CD14-positive monocyte (primary cell): Measurements from ENCODE around the gene BAIAP2L1. TPM values are rescaled to one million over a fixed set of nuclear protein-coding genes. Genes with fewer than 3 reads are reported as not detected.
A peak's percentile ranks its signal among the peaks of the same experiment; 100 is the strongest.

ENCODE experiments used
- DNase-seq, 3 donors: peaks; one replicate each; pipeline ENCODE4 v3.0.0-alpha.2; 2011 to 2022
- H2AFZ ChIP-seq: 2 replicates; pipeline ENCODE4 v1.6.0; 2012; ENCODE audit warnings: mild to moderate bottlenecking, low read depth, low read length, inconsistent platforms; ENCODE audit not compliant: insufficient read depth, poor library complexity, severe bottlenecking
- H3K27ac ChIP-seq, 2 donors: 1 replicate in 1 of 2; 2 replicates in 1 of 2; pipeline ENCODE4 v1.5.1; 2012 to 2013; ENCODE audit warnings: low read length in 2 of 2, control low read depth in 1 of 2, inconsistent platforms in 1 of 2, low read depth in 1 of 2, mild to moderate bottlenecking in 1 of 2
- H3K27me3 ChIP-seq, 2 donors: one replicate each; pipeline versions ENCODE4 v1.6.0 to v1.6.1; 2011 to 2013; ENCODE audit warnings: low read length in 2 of 2; ENCODE audit not compliant: control insufficient read depth in 2 of 2, insufficient read depth in 2 of 2
- H3K36me3 ChIP-seq, 2 donors: replicated peaks in 1 of 2; 1 replicate in 1 of 2; 2 replicates in 1 of 2; pipeline versions ENCODE4 v1.5.1 to v1.6.1; 2012 to 2013; ENCODE audit warnings: low read length in 2 of 2, control low read depth in 1 of 2, inconsistent platforms in 1 of 2, mild to moderate bottlenecking in 1 of 2; ENCODE audit not compliant: insufficient read depth in 2 of 2, control insufficient read depth in 1 of 2
- H3K4me1 ChIP-seq, 2 donors: 1 replicate in 1 of 2; 2 replicates in 1 of 2; pipeline versions ENCODE4 v1.5.1 to v1.6.1; 2012 to 2013; ENCODE audit warnings: low read length in 2 of 2, control low read depth in 1 of 2, inconsistent platforms in 1 of 2, mild to moderate bottlenecking in 1 of 2, moderate library complexity in 1 of 2; ENCODE audit not compliant: insufficient read depth in 2 of 2, control insufficient read depth in 1 of 2
- H3K4me2 ChIP-seq: replicated peaks from 2 replicates; pipeline ENCODE3; 2012; ENCODE audit warnings: low read length, moderate library complexity, mild to moderate bottlenecking; ENCODE audit not compliant: poor library complexity, severe bottlenecking; ENCODE audit errors: extremely low read depth
- H3K4me3 ChIP-seq, 3 experiments: fragments of 200-600 bp in 1 of 3; sonication (generic) in 1 of 3; replicated peaks in 1 of 3; 1 replicate in 2 of 3; 2 replicates in 1 of 3; pipeline ENCODE4 v1.5.1; 2011 to 2013; ENCODE audit warnings: low read length in 3 of 3, mild to moderate bottlenecking in 3 of 3, control low read depth in 2 of 3, low read depth in 2 of 3, inconsistent platforms in 1 of 3, moderate library complexity in 1 of 3
- H3K79me2 ChIP-seq: 2 replicates; pipeline ENCODE4 v1.6.0; 2012; ENCODE audit warnings: mild to moderate bottlenecking, control low read depth, inconsistent platforms, low read length, moderate library complexity; ENCODE audit not compliant: insufficient read depth
- H3K9ac ChIP-seq: 2 replicates; pipeline ENCODE4 v1.6.0; 2017; ENCODE audit warnings: low read length, mild to moderate bottlenecking; ENCODE audit not compliant: insufficient read depth, poor library complexity, severe bottlenecking
- H3K9me3 ChIP-seq, 2 donors: replicated peaks in 1 of 2; 1 replicate in 1 of 2; 2 replicates in 1 of 2; pipeline versions ENCODE4 v1.5.1 to v1.6.1; 2012 to 2013; ENCODE audit warnings: low read length in 2 of 2, control low read depth in 1 of 2; ENCODE audit not compliant: control insufficient read depth in 1 of 2, insufficient read depth in 1 of 2
- H4K20me1 ChIP-seq: 2 replicates; pipeline ENCODE4 v1.6.0; 2012; ENCODE audit warnings: mild to moderate bottlenecking, low read length, control low read depth, moderate library complexity; ENCODE audit not compliant: insufficient read depth
- H3K27ac Mint-ChIP-seq, 7 donors: one replicate each; pipeline ENCODE4 v1.8.0; 2020; ENCODE audit warnings: mild to moderate bottlenecking in 7 of 7, mixed read lengths in 7 of 7, moderate library complexity in 6 of 7, inconsistent platforms in 2 of 7
- H3K27me3 Mint-ChIP-seq, 3 donors: one replicate each; pipeline ENCODE4 v1.8.0; 2021 to 2022; ENCODE audit warnings: low read depth in 3 of 3, mild to moderate bottlenecking in 3 of 3, mixed read lengths in 3 of 3, moderate library complexity in 3 of 3, inconsistent platforms in 1 of 3
- H3K36me3 Mint-ChIP-seq, 2 donors: one replicate each; pipeline ENCODE4 v1.8.0; 2020; ENCODE audit warnings: mixed read lengths in 2 of 2, inconsistent platforms in 1 of 2, mild to moderate bottlenecking in 1 of 2
- H3K4me1 Mint-ChIP-seq: one replicate; pipeline ENCODE4 v1.8.0; 2020; ENCODE audit warnings: mild to moderate bottlenecking, mixed read lengths
- H3K4me3 Mint-ChIP-seq, 2 donors: one replicate each; pipeline ENCODE4 v1.8.0; 2020; ENCODE audit warnings: mild to moderate bottlenecking in 2 of 2, mixed read lengths in 2 of 2, moderate library complexity in 1 of 2
- H3K9me3 Mint-ChIP-seq, 7 donors: one replicate each; pipeline ENCODE4 v1.8.0; 2020 to 2022; ENCODE audit warnings: mixed read lengths in 7 of 7, mild to moderate bottlenecking in 6 of 7, moderate library complexity in 6 of 7, inconsistent platforms in 2 of 7
- WGBS: methylation state at CpG from one replicate; pipeline ENCODE4 v1.1.5; 2013; ENCODE audit warnings: missing lambda C conversion rate; ENCODE audit not compliant: insufficient coverage; 5-methylcytosine and 5-hydroxymethylcytosine counted together
- intact Hi-C, 2 donors: fragments of 100-400 bp; cut with micrococcal nuclease; formaldehyde crosslinking; loops; one replicate each; pipeline versions ENCODE4 v1.15.0 to v1.15.1; 2023
- polyA plus RNA-seq, 3 donors: library from polyadenylated mRNA; depleted of rRNA in 1 of 3; unstranded in 2 of 3; stranded (reverse) in 1 of 3; fragments of 300-500 nt in 2 of 3; fragments of >200 nt in 1 of 3; fragmentation: Illumina TruSeq in 2 of 3; gene quantifications; 1 replicate in 2 of 3; 2 replicates in 1 of 3; pipeline ENCODE4 v1.2.3, GENCODE V29; 2012 to 2021
- TF ChIP-seq, protein P1 (sequence below): fragments of 200-600 bp; IDR thresholded peaks from one replicate; pipeline ENCODE4 v1.8.0; 2022; ENCODE audit warnings: antibody characterized with exemption, mild to moderate bottlenecking

BAIAP2L1 gene
- polyA plus RNA-seq, 3 donors: 0.17 to 0.52 TPM; not detected in 1

DNA sequence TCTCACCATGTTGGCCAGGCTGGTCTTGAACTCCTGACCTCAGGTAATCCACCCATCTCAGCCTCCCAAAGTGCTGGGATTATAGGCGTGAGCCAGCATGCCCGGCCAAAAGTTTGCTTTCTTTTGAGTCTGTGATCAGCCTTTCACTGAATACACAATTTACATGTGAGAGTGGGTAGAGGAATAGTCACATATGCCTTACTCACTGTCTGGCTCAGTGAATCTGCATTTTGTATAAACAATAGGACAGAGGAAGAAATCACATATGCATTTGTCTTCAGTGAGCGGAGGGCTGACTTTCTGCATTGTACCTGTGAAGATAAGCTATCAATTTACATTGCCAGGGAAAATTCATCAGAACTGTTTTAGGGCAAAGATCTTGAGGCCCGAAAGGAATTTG, 146.4 kb downstream of the BAIAP2L1 start:
- Histone ChIP-seq H3K4me3 (no peak overlapping the region), H3K27me3 (no peaks in the 10 kb centered on the region), H3K36me3 (peaks cover 15 to 21% of the 10 kb centered on the region in 2 donors), H3K79me2 (peaks cover 40% of the 10 kb centered on the region), H2AFZ (no peak overlapping the region), H3K4me1 (peaks cover 36 to 38% of the 10 kb centered on the region in 2 donors), H3K9me3 (no peaks in the 10 kb centered on the region), H3K27ac (no peak overlapping the region), H4K20me1 (peaks cover 22% of the 10 kb centered on the region), H3K9ac (no peak overlapping the region), H3K4me2 (no peak overlapping the region)
- Mint-ChIP-seq H3K9me3 (peaks cover 0 to 2% (median 0%) of the 10 kb centered on the region in 7 donors), H3K4me1 (peaks cover 38% of the 10 kb centered on the region), H3K27me3 (peaks cover 0 to 3% (median 0%) of the 10 kb centered on the region in 3 donors), H3K27ac (peak overlapping the region in 1 of 7 donors; percentile 66), H3K4me3 (no peak overlapping the region), H3K36me3 (peaks cover 26 to 48% of the 10 kb centered on the region in 2 donors)
- TF ChIP-seq, protein P1, sequence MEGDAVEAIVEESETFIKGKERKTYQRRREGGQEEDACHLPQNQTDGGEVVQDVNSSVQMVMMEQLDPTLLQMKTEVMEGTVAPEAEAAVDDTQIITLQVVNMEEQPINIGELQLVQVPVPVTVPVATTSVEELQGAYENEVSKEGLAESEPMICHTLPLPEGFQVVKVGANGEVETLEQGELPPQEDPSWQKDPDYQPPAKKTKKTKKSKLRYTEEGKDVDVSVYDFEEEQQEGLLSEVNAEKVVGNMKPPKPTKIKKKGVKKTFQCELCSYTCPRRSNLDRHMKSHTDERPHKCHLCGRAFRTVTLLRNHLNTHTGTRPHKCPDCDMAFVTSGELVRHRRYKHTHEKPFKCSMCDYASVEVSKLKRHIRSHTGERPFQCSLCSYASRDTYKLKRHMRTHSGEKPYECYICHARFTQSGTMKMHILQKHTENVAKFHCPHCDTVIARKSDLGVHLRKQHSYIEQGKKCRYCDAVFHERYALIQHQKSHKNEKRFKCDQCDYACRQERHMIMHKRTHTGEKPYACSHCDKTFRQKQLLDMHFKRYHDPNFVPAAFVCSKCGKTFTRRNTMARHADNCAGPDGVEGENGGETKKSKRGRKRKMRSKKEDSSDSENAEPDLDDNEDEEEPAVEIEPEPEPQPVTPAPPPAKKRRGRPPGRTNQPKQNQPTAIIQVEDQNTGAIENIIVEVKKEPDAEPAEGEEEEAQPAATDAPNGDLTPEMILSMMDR: no peak
- intact Hi-C loops: loop anchor here (5.0 to 10.0 kb wide), 2 partner anchors 33 to 120 kb away; no protein-coding TSS in a partner anchor
- 100% methylated on average over 1 of the region's 4 CpGs for WGBS
- DNase-seq: no peak

DNA sequence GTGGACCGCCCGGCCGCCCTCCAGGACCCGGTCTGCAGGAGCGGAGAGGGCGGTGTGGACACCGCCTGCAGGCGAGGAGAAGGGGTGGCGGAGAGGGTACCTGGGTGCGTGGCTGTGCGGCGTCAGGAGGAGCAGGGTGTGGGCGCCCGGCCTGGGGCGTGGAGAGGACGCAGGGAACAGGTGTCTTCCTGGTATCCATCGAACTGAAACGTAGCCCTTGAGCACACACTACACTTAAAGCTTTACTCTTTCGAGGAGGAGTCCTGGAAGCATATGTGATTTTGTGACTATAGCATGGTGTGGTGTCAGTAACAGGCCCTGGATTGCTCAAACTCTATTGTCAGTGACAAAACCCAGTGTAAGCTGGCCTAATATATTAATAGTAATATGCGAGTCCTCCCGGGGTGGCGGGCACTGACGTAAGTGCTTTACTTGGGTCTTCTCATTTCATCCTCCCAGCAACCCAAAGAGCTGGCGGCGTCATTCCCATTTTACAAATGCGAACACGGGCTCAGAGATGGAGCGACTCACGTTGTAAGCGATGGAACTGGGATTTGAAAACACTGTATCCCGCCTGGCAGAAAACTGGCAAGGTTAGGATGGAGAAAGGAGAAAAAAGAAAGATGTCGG, 148.3 kb downstream of the BAIAP2L1 start:
- peaks cover 11 to 16% of the 10 kb centered on the region in 2 donors for H3K36me3 ChIP-seq
- intact Hi-C loops: loop anchor here (5.0 to 10.0 kb wide), 2 partner anchors 35 to 118 kb away; no protein-coding TSS in a partner anchor
- Mint-ChIP-seq H3K4me1 (peaks cover 54% of the 10 kb centered on the region), H3K27me3 (peaks cover 0 to 3% (median 0%) of the 10 kb centered on the region in 3 donors), H3K4me3 (peak overlapping the region; percentile 92 to 96), H3K9me3 (peaks cover 0 to 2% (median 0%) of the 10 kb centered on the region in 7 donors), H3K36me3 (peaks cover 29 to 46% of the 10 kb centered on the region in 2 donors), H3K27ac (peak overlapping the region; percentile 90 to 96 (median 94))
- H3K79me2 ChIP-seq: peaks cover 48% of the 10 kb centered on the region
- TF ChIP-seq, protein P1: no peak
- peak overlapping the region; percentile 90 for H2AFZ ChIP-seq
- H3K4me1 ChIP-seq: peaks cover 53 to 57% of the 10 kb centered on the region in 2 donors
- H3K4me2 ChIP-seq: peak overlapping the region; percentile 82
- no peak for DNase-seq
- H3K9me3 ChIP-seq: no peaks in the 10 kb centered on the region
- peaks cover 20% of the 10 kb centered on the region for H4K20me1 ChIP-seq
- peak overlapping the region; percentile 70 to 98 (median 81) for H3K4me3 ChIP-seq
- 24% methylated on average over 14 of the region's 32 CpGs for WGBS
- H3K27ac ChIP-seq: peak overlapping the region; percentile 20 to 94
- H3K9ac ChIP-seq: peak overlapping the region; percentile 79
- no peaks in the 10 kb centered on the region for H3K27me3 ChIP-seq
